MCF 10A (cell line): ENCODE data around the gene EPN3. TPM values are rescaled to one million over a fixed set of nuclear protein-coding genes. Genes with fewer than 3 reads are reported as not detected.

Experiments used
- BruUV-seq: library from RNA; stranded (reverse); fragments of 400-500 nt; replicated peaks from 2 replicates; lab custom pipeline; 2021; lab: Mats Ljungman, UMichigan
- CTCF ChIA-PET: fragments of 300-600 bp; sonication (Branson Sonifier 250); formaldehyde crosslinking; extraction: SDS; loops from one replicate; lab custom pipeline; 2021; ENCODE audit warnings: antibody characterized with exemption, inconsistent platforms; lab: Yijun Ruan, JAX
- POLR2A ChIA-PET: fragments of 300-600, 350-650 bp; sonication (Branson Sonifier 250); formaldehyde crosslinking; extraction: SDS; loops from one replicate; lab custom pipeline; 2020; ENCODE audit warnings: antibody characterized with exemption, inconsistent platforms; lab: Yijun Ruan, JAX
- DNase-seq: peaks from one replicate; pipeline ENCODE4 v3.0.0-alpha.2; 2018; ENCODE audit not compliant: unreplicated experiment
- H3K27ac Mint-ChIP-seq: one replicate; pipeline ENCODE4 v1.8.0; 2022; ENCODE audit warnings: mild to moderate bottlenecking, low read depth, mixed read lengths; ENCODE audit not compliant: unreplicated experiment
- H3K27me3 Mint-ChIP-seq: one replicate; pipeline ENCODE4 v1.8.0; 2022; ENCODE audit warnings: mixed read lengths; ENCODE audit not compliant: insufficient read depth, unreplicated experiment
- H3K36me3 Mint-ChIP-seq: one replicate; pipeline ENCODE4 v1.8.0; 2022; ENCODE audit warnings: mild to moderate bottlenecking, moderate library complexity, mixed read lengths; ENCODE audit not compliant: insufficient read depth, unreplicated experiment
- H3K4me1 Mint-ChIP-seq: one replicate; pipeline ENCODE4 v1.8.0; 2022; ENCODE audit warnings: mixed read lengths; ENCODE audit not compliant: insufficient read depth, unreplicated experiment
- H3K4me3 Mint-ChIP-seq: one replicate; pipeline ENCODE4 v1.8.0; 2022; ENCODE audit warnings: mild to moderate bottlenecking, moderate library complexity, mixed read lengths; ENCODE audit not compliant: unreplicated experiment
- H3K9me3 Mint-ChIP-seq: one replicate; pipeline ENCODE4 v1.8.0; 2022; ENCODE audit warnings: mixed read lengths; ENCODE audit not compliant: unreplicated experiment
- intact Hi-C: fragments of 100-400 bp; cut with micrococcal nuclease; formaldehyde crosslinking; loops from 2 replicates; pipeline ENCODE4 v1.14.1; 2022
- total RNA-seq: library from RNA; stranded (reverse); gene quantifications from 2 replicates; pipeline ENCODE4 v1.2.3, GENCODE V29; 2022
- TF ChIP-seq, protein P1 (sequence below): fragments of 200-600 bp; IDR thresholded peaks from one replicate; pipeline ENCODE4 v1.8.0; 2022; ENCODE audit warnings: antibody characterized with exemption, mild to moderate bottlenecking; ENCODE audit not compliant: unreplicated experiment

The EPN3 gene
- total RNA-seq, 1 experiment from 2014 or later = 4.4 TPM

GRCh38 chr17:50517504-50518383, 14.8 kb upstream of the EPN3 start:
- intact Hi-C loops = no loop called here
- Mint-ChIP-seq H3K9me3 (no peaks in the 10 kb centered on the region), H3K27ac (peak overlapping the region; percentile 14), H3K36me3 (no peaks in the 10 kb centered on the region), H3K27me3 (no peaks in the 10 kb centered on the region), H3K4me3 (no peak overlapping the region), H3K4me1 (peaks cover 34% of the 10 kb centered on the region)
- CTCF ChIA-PET = interaction anchor here (0.9 to 1.1 kb wide), 2 partner anchors 17 to 20 kb away, joined by 3 to 5 read pairs; no protein-coding TSS in a partner anchor
- no TSS peak for BruUV-seq
- TF ChIP-seq, protein P1, sequence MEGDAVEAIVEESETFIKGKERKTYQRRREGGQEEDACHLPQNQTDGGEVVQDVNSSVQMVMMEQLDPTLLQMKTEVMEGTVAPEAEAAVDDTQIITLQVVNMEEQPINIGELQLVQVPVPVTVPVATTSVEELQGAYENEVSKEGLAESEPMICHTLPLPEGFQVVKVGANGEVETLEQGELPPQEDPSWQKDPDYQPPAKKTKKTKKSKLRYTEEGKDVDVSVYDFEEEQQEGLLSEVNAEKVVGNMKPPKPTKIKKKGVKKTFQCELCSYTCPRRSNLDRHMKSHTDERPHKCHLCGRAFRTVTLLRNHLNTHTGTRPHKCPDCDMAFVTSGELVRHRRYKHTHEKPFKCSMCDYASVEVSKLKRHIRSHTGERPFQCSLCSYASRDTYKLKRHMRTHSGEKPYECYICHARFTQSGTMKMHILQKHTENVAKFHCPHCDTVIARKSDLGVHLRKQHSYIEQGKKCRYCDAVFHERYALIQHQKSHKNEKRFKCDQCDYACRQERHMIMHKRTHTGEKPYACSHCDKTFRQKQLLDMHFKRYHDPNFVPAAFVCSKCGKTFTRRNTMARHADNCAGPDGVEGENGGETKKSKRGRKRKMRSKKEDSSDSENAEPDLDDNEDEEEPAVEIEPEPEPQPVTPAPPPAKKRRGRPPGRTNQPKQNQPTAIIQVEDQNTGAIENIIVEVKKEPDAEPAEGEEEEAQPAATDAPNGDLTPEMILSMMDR = no peak
- no peak for DNase-seq
- POLR2A ChIA-PET = interaction anchor here (1.0 to 2.9 kb wide), 6 partner anchors 12 to 189 kb away, joined by 3 to 19 read pairs (median 4); no protein-coding TSS in a partner anchor

- no TSS peak for BruUV-seq
- CTCF ChIA-PET = interaction anchor here (0.7 to 1.8 kb wide), 3 partner anchors 15 to 32 kb away, joined by 3 to 8 read pairs (median 4); no protein-coding TSS in a partner anchor
- peak overlapping the region; percentile 57 for H3K27ac Mint-ChIP-seq
- DNase-seq = no peak
- TF ChIP-seq, protein P1 = no peak
- POLR2A ChIA-PET = interaction anchor here (1.6 to 3.8 kb wide), 4 partner anchors 13 to 166 kb away, joined by 3 to 24 read pairs (median 16); no protein-coding TSS in a partner anchor
- no peaks in the 10 kb centered on the region for H3K27me3 Mint-ChIP-seq
- no peak overlapping the region for H3K4me3 Mint-ChIP-seq
- H3K9me3 Mint-ChIP-seq = no peaks in the 10 kb centered on the region
- peaks cover 41% of the 10 kb centered on the region for H3K4me1 Mint-ChIP-seq
- H3K36me3 Mint-ChIP-seq = no peaks in the 10 kb centered on the region
- intact Hi-C loops = no loop called here
These were observed 14.0 kb upstream of the EPN3 start for GRCh38 chr17:50518384-50519023.

GRCh38 chr17:50519141-50519834, 13.2 kb upstream of the EPN3 start:
- H3K27me3 Mint-ChIP-seq = no peaks in the 10 kb centered on the region
- TF ChIP-seq, protein P1 = no peak
- peaks cover 41% of the 10 kb centered on the region for H3K4me1 Mint-ChIP-seq
- H3K27ac Mint-ChIP-seq = peak overlapping the region; percentile 57
- intact Hi-C loops = no loop called here
- CTCF ChIA-PET = interaction anchor here (0.7 to 1.8 kb wide), 9 partner anchors 14 to 120 kb away, joined by 3 to 8 read pairs (median 3); no protein-coding TSS in a partner anchor
- no peaks in the 10 kb centered on the region for H3K9me3 Mint-ChIP-seq
- BruUV-seq = no TSS peak
- no peak overlapping the region for H3K4me3 Mint-ChIP-seq
- POLR2A ChIA-PET = interaction anchor here (0.6 to 3.8 kb wide), 7 partner anchors 11 to 165 kb away, joined by 3 to 24 read pairs (median 4); no protein-coding TSS in a partner anchor
- peak; percentile 93 for DNase-seq
- H3K36me3 Mint-ChIP-seq = no peaks in the 10 kb centered on the region
